HG03442 (cell line): ENCODE measurements around the gene INTS7.
"Not testable (repeated sequence)": the region's sequence is repeated elsewhere in the genome, so short reads cannot be mapped to it uniquely, and the experiment has no call there.

ENCODE experiments used
- ATAC-seq: cut with Tn5 transposase; IDR thresholded peaks from one replicate; pipeline ENCODE4 v1.9.1; 2021; ENCODE audit warnings: mild to moderate bottlenecking, moderate library complexity; ENCODE audit not compliant: unreplicated experiment

INTS7 gene

GRCh38 chr1:211985556-211986264, 49.6 kb downstream of the INTS7 start:
- peak; percentile 94 for ATAC-seq

DNA sequence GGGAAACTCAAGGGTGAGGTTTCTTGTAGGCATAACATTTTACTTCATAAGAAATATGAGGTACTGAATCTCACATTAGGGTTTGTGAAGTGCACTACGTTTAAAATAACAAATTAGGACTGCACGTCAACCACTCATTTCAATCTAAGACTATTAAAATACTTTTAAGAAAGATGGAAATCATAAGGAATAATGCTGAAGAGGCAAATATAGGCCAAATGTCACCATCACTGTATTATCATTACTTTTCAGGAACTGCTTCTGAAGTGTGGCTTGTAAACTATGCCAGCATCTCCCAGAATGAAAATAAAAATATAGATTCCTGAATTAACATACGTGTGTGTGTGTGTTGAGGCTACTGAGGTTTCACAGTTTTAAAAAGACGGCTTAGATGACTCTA, 56.8 kb downstream of the INTS7 start:
- no peak for ATAC-seq

DNA sequence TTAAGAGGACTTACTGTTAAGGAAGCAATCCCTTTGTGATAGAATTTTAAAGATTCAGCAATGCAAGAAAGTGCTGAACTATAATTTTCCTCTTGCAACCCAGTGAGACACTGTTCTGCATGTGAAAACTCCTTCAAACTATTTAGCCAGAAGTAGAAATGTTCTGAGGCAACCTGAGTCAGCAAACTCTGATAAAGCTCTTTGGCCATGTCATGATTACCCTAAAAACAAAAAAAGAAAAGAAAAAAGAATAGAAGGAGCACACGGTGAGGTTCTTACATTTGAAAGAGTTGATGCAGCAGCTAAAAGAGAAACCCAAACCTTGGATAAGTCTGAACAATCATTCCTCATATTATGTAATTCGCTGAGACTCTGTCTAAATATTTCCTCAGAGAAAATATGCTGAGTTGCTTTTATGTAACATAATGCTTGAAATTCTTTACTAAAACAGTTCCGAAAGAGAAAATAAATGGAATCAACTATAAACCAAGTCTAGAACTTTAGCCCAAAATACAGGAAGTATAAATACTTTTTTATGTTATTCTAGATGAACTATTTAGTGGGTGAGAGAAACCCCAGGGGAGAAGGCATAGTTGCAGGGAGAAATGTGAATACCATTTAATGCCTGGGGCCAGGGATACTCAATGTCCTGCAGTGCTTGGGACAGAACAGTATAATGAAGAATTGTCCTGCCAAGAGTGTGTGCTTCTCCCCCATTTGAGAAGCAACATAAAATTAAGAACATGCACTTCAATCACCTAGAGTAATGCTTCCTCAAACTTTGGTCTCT, 60.0 kb downstream of the INTS7 start:
- no peak for ATAC-seq

DNA sequence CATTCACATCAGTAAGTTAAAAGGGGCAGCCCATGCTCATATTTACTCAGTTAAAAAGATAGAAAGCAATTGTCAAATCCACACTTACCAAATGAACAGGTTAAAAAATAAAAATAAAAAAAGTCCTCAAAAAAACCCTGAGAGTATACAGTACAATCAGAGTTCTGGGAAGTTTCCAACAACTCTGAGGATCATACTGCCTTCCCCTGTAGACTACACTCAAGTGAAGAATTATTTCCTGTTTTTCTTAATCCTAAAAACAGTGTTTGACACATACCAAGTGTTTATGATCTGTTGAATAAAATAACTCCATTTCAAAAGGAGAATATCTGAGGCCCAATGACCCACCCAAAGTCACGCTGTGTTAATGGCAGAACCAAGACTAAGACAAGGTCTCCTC, 61.8 kb downstream of the INTS7 start:
- no peak for ATAC-seq

DNA sequence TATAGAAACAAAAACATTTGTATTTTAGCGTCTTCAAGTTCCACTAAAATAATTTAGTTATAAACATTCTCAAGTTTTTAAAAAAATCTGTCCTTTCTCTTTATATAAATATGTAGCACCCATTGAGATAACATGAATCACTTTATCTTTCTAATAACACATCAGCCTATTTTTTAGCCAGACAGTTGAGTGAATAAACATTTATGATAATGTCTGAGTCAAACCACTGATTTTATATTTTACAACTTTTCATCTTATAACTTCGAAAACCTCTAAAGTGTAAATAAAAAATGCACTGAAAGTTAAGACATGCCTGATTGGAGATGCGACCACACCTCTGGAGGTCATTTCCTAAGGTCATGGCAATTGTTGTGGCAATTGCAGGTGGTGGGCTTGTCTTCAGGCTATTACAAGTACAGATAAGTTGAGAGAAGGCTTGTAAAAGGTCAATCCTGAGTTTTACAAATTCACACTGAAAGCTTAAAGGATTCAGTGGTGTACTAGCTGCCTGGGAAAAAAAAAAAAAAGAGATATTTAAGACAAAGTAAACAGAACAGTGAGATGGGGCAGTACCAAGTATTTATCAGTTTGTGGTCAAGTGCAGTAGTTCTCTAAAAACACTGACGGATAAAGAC, 67.0 kb downstream of the INTS7 start:
- no peak for ATAC-seq

GRCh38 chr1:211967704-211968103, 67.7 kb downstream of the INTS7 start:
- ATAC-seq, result no peak

- ATAC-seq, result no peak
These were observed 70.1 kb downstream of the INTS7 start for GRCh38 chr1:211965108-211965805.

DNA sequence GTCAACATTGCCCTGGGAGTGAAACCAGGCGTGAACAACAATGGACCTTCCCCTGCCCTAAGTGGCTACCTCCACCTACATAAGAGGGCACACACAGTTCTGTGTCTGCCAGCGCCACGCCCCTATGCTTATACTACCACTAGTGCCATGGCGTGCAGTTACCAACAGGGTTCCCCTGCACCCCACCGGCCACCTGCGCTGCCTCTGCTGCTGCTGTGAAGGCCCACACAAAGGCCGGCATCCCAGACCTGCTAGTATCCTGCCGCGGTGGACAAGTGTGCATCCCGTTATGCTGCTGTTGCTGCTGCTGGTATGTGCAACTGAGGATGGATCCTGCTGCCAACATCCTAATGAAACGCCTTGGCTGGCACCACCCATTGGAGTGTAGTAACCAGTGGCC, 75.7 kb downstream of the INTS7 start:
- ATAC-seq, result no peak

- no peak for ATAC-seq
These were observed 76.1 kb downstream of the INTS7 start for GRCh38 chr1:211959221-211959620.

GRCh38 chr1:211954028-211954427, 81.3 kb downstream of the INTS7 start:
- ATAC-seq, result not testable (repeated sequence)

GRCh38 chr1:211953543-211953942, 81.8 kb downstream of the INTS7 start:
- ATAC-seq, result not testable (repeated sequence)

DNA sequence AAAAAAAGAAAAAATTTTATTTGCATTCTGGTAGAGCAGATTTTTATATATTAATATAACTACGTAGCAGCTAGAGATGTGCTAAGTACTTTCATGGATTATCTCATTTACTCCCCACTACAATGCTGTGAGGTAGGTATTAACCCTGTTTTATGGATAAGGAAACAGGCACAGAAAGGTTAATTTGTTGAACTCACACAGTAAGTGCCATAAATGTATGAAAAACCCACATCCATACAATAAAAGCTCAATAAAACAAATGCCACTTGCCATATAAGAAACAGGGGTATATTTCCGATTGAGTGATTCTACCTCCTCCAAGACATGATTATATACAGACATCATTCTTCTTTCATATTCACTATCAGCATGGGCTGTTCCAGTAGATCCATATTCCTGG, 83.1 kb downstream of the INTS7 start:
- ATAC-seq, result no peak

DNA sequence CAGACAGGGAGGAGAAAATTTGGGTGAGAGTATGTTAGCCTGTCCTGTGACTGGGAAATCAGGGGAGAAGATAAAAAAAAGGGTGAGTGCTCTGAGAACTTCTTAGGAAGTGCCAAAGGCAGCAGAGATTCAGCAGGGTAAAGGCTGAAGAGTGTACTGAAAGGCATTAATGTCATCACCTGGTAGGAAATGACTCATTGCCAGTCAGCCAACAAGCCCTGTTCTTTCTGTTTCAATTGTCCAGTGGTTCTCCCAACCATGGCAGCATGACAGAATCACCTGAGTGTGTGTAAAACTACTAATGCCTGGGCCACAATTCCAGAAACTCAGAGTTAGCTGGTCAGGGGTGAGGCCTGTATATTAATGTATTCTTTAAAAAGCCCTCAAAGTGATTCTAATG, 83.5 kb downstream of the INTS7 start:
- ATAC-seq, result peak; percentile 97

GRCh38 chr1:211948377-211948776, 87.0 kb downstream of the INTS7 start:
- no peak for ATAC-seq

DNA sequence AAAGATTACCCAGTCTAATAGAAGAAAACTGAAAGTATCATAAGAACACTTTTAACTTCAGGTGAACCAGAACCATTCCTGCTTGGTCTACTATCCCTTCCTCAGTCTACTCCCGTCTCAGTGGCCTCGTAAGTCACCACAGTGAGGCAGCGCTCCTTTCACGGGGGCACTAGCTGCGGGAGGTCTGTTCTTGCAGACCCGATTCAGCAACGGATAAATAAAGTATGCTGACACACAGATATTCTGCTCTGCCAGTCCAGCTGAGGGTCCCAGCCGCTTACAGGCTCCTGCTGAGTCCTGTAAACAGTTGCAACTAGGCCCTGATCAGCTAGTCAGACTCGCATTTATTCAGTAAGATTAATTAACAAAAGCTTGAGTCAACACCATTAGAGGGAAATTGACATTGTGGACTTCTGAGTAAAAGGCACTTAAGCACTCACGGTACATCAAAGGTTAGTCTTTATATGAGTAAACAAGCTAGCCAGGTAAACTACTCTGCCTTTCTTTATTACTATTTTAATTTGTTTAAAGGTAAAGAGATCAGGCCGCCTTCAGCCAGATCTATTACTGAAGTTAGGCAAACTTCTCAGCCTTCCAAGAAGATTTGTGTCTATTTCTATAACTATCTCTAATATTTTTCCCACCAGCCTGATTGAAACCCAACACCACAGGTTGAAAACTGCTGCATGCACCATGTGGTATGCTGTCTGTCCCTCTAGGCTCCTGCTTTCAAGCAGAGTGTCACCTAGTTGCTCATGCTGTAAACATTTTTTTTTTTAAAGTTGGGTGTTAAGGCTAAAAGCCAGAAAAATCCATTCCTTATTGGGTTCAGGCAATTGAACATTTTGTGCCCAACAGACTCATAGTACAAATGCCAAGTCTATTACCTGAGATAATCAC, 87.7 kb downstream of the INTS7 start:
- no peak for ATAC-seq

DNA sequence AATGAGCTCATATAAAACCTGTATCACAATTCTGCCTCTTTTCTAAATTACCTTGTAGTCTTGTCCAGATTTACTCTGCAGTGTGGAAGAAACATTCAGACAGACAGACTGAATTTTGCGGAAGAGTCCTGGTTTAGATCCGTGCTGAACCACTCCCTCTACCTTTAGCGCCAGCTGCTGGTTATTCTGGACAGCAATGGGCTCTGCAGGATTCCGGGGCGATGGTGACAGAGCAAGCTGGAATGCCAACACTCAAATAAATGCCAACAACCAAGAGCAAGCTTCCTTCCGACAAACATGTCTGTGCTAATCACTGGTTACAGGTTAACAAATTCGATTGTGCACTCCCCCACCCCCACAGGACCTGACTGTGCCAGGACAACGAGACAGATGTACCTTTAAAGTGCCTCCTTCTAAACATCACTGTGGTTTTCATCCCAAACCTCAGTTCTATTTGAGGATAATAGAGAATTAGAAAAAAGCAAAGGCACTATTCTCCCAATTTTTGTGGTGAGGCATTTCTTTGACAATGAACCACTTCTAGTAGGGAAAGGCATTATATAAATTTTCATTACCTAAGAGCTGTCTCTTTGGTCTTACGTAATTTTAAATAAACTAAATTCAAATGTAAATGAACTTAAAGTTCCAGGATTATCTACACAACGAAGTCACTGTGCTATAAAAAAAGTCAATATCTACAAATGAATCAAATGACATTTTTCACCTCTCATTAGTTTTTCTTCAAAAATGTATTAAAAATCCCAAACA, 90.4 kb downstream of the INTS7 start:
- ATAC-seq, result no peak

GRCh38 chr1:211942583-211942982, 92.8 kb downstream of the INTS7 start:
- ATAC-seq, result no peak

- ATAC-seq, result peak; percentile 76
These were observed 95.4 kb downstream of the INTS7 start for GRCh38 chr1:211939876-211940468.

DNA sequence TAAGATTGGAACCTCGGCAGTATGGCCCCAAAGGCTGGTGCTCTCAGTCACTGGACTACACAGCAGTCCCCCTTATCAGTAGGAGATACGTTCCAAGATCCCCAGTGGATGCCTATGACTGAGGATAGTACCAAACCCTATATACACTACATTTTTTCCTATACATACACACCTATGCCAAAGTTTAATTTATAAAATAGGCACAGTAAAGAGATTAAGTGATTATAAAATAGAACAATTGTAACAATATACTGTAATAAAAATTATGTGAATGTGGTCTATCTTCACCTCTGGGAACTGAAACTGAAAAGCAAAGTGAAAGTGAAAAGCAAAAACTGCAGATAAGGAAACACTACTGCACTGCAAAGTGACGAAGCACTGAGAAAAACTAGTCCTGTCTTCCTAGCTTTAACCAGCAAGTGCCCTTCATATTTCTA, 96.8 kb downstream of the INTS7 start:
- no peak for ATAC-seq
